A673 (cell line): ENCODE measurements around the gene ANKRD11. TPM values are rescaled to one million over a fixed set of nuclear protein-coding genes. Genes with fewer than 3 reads are reported as not detected.
"Not testable (repeated sequence)": the region's sequence is repeated elsewhere in the genome, so short reads cannot be mapped to it uniquely, and the experiment has no call there.

Experiments used
- BruUV-seq: library from RNA; stranded (reverse); fragments of 400-500 nt; replicated peaks from 2 replicates; lab custom pipeline; 2021; lab: Mats Ljungman, UMichigan
- CTCF ChIA-PET: fragments of 300-600 bp; sonication (Branson Sonifier 250); formaldehyde crosslinking; loops from one replicate; lab custom pipeline; 2022; ENCODE audit warnings: antibody characterized with exemption; lab: Charles Lee
- POLR2A ChIA-PET: fragments of 300-600 bp; sonication (Branson Sonifier 250); formaldehyde crosslinking; loops from one replicate; lab custom pipeline; 2022; ENCODE audit warnings: antibody characterized with exemption; ENCODE audit not compliant: low non-redundant PET; lab: Charles Lee
- DNase-seq: peaks from one replicate; pipeline ENCODE4 v3.0.0-alpha.2; 2015; ENCODE audit warnings: low spot score
- H3K27ac ChIP-seq: fragments of 200-600 bp; sonication (generic); 2 replicates; pipeline ENCODE4 v1.5.1; 2016; ENCODE audit warnings: mixed run types, low read depth, mild to moderate bottlenecking, mixed read lengths, antibody characterized with exemption, low read length; ENCODE audit not compliant: poor library complexity, severe bottlenecking
- H3K27me3 ChIP-seq: fragments of 200-600 bp; sonication (generic); replicated peaks from 2 replicates; pipeline ENCODE4 v1.6.1; 2017; ENCODE audit warnings: mixed run types, low read depth, mild to moderate bottlenecking, mixed read lengths, antibody characterized with exemption, low read length; ENCODE audit not compliant: insufficient read depth, poor library complexity
- H3K36me3 ChIP-seq: fragments of 200-600 bp; sonication (generic); 2 replicates; pipeline ENCODE4 v1.6.1; 2016; ENCODE audit warnings: mixed run types, mild to moderate bottlenecking, mixed read lengths, antibody characterized with exemption, low read length; ENCODE audit not compliant: insufficient read depth, poor library complexity, severe bottlenecking
- H3K4me1 ChIP-seq: fragments of 200-600 bp; sonication (generic); 2 replicates; pipeline ENCODE4 v1.6.1; 2017; ENCODE audit warnings: mixed run types, mild to moderate bottlenecking, mixed read lengths, antibody characterized with exemption, low read length; ENCODE audit not compliant: insufficient read depth, poor library complexity, severe bottlenecking
- H3K4me3 ChIP-seq: fragments of 200-600 bp; sonication (generic); 2 replicates; pipeline ENCODE4 v1.5.1; 2016; ENCODE audit warnings: low read depth, mixed run types, mild to moderate bottlenecking, mixed read lengths, low read length; ENCODE audit not compliant: poor library complexity, severe bottlenecking
- H3K9me3 ChIP-seq: fragments of 200-600 bp; sonication (generic); 2 replicates; pipeline ENCODE4 v1.6.1; 2016; ENCODE audit warnings: mixed run types, low read depth, mild to moderate bottlenecking, mixed read lengths, antibody characterized with exemption, low read length; ENCODE audit not compliant: poor library complexity, severe bottlenecking
- CTCF ChIP-seq: fragments of 300-800, 200-600 bp; sonication (generic); conservative IDR thresholded peaks from 2 replicates; pipeline ENCODE4 v1.5.1; 2017; ENCODE audit warnings: low read depth, mild to moderate bottlenecking, antibody characterized with exemption, low read length, moderate library complexity, mixed read lengths
- EZH2 ChIP-seq: fragments of 200-600 bp; sonication (generic); IDR thresholded peaks from 2 replicates; pipeline ENCODE4 v1.6.1; 2017; ENCODE audit warnings: borderline replicate concordance, low read depth, mild to moderate bottlenecking, mixed read lengths, antibody characterized with exemption, low read length; ENCODE audit not compliant: poor library complexity, severe bottlenecking
- intact Hi-C: fragments of 100-400 bp; cut with micrococcal nuclease; formaldehyde crosslinking; loops from one replicate; pipeline ENCODE4 v1.10.0; 2022; ENCODE audit not compliant: unreplicated experiment
- total RNA-seq: library from RNA; stranded (reverse); gene quantifications from 2 replicates; pipeline ENCODE4 v1.2.3, GENCODE V29; 2021

ANKRD11 gene
- total RNA-seq, 1 experiment from 2014 or later, result 217 TPM

DNA sequence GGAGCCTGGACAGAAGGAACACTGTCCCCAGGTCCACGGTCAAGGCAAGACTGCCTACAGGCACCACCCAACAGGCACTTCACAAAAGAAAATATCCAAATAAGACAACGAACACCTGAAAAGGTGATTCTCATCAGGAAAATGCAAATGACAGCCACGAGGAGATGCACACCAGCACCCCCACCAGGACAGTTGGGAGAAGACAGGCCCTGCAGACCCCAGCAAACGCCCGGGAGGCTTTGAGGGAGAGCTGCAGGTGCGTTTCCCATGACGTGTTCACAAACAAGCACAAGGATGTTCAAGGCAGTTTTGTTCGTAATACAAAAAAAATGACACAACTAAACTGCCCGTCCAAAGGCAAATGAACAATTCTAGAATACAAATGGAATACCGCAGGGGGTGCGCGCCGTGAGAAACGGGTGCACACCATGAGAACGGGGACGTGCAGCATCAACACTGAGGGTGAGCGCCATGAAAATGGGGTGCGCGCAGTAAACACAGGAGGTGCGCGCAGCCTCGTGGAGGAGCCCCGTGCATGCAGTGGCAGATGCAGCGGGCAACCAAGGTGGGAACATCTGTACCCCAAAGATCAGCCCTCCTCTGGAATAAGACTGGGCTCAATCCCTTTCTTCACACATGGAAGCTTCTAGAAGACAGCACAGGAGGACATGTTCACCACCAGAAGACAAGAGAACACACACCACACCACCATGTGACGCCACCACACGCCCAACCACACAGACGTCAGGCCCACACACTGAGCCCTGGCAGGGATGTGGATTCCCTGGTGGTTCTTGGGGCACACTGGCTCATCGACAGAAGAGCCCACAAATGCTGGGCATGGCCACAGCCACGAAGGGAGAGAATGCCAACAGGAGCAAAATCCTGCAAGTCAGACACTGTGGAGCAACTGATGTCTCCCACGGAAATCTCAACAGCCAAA, 181.7 kb downstream of the ANKRD11 start:
- no peak for DNase-seq
- peaks cover under 1% of the 10 kb centered on the region for H3K4me1 ChIP-seq
- BruUV-seq, result no TSS peak
- POLR2A ChIA-PET, result no interaction called here
- no peaks in the 10 kb centered on the region for H3K9me3 ChIP-seq
- H3K27ac ChIP-seq, result peak overlapping the region; percentile 10
- CTCF ChIA-PET, result no interaction called here
- no peak overlapping the region for H3K4me3 ChIP-seq
- intact Hi-C loops, result no loop called here
- H3K36me3 ChIP-seq, result peaks cover 45% of the 10 kb centered on the region
- no peaks in the 10 kb centered on the region for H3K27me3 ChIP-seq
- TF ChIP-seq CTCF (peak; percentile 65), EZH2 (no peak)

DNA sequence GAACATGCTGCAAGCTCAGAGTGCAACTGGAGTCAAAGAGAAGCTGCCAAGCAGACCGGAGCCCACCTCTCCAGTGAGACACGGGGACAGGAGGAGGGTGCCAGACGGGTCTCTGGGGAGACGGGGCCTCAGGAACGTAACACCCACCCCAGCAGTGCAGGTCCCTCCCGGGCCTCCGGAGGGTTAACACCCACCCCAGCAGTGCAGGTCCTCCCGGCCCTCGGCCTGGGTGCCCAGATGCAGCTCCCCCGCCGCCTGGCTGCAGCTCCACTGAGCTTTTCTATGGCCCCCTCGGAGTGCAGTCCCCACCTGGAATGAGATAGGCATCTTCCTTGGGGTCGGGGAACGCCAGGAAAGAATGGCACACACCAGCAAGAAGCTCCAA, 182.9 kb downstream of the ANKRD11 start:
- intact Hi-C loops, result no loop called here
- no peak overlapping the region for H3K27ac ChIP-seq
- CTCF ChIA-PET, result no interaction called here
- H3K9me3 ChIP-seq, result no peaks in the 10 kb centered on the region
- peaks cover 38% of the 10 kb centered on the region for H3K36me3 ChIP-seq
- BruUV-seq, result no TSS peak
- POLR2A ChIA-PET, result no interaction called here
- no peak for DNase-seq
- no peak overlapping the region for H3K4me3 ChIP-seq
- H3K4me1 ChIP-seq, result no peaks in the 10 kb centered on the region
- no peak for TF ChIP-seq CTCF
- TF ChIP-seq EZH2, result no peak
- H3K27me3 ChIP-seq, result no peaks in the 10 kb centered on the region

- intact Hi-C loops, H3K27ac ChIP-seq, H3K27me3 ChIP-seq, BruUV-seq, H3K4me3 ChIP-seq, H3K4me1 ChIP-seq, POLR2A ChIA-PET, H3K9me3 ChIP-seq, DNase-seq, CTCF ChIA-PET: not testable (repeated sequence)
- H3K36me3 ChIP-seq, result peaks cover 32% of the 10 kb centered on the region
Observed at GRCh38 chr16:89306457-89307420, 183.6 kb downstream of the ANKRD11 start.
